DND-41 (cell line): Measurements from ENCODE around the gene ADCY10.

Experiments used
- ATAC-seq: fragments of 200-7000 bp; cut with Tn5 transposase; 3 replicates; pipeline ENCODE4 v1.9.1; 2021; ENCODE audit warnings: low read depth; ENCODE audit not compliant: insufficient read depth
- DNase-seq: peaks from one replicate; pipeline ENCODE4 v3.0.0-alpha.2; 2020
- H2AFZ ChIP-seq: 2 replicates; pipeline ENCODE4 v1.6.0; 2012; ENCODE audit warnings: low read depth, low read length
- H3K27ac ChIP-seq: 2 replicates; pipeline ENCODE4 v1.5.1; 2012; ENCODE audit warnings: low read length, inconsistent platforms
- H3K27me3 ChIP-seq: fragments of 200-600 bp; sonication (generic); 2 replicates; pipeline ENCODE4 v1.6.0; 2012; ENCODE audit warnings: low read length, mild to moderate bottlenecking, inconsistent platforms; ENCODE audit not compliant: insufficient read depth, poor library complexity
- H3K36me3 ChIP-seq: 2 replicates; pipeline ENCODE4 v1.5.1; 2012; ENCODE audit warnings: low read length, inconsistent platforms; ENCODE audit not compliant: insufficient read depth
- H3K4me1 ChIP-seq: 2 replicates; pipeline ENCODE4 v1.5.1; 2012; ENCODE audit warnings: mild to moderate bottlenecking, low read length; ENCODE audit not compliant: insufficient read depth
- H3K4me2 ChIP-seq: 2 replicates; pipeline ENCODE4 v1.6.0; 2012; ENCODE audit warnings: mild to moderate bottlenecking, moderate library complexity, low read length, inconsistent platforms; ENCODE audit not compliant: insufficient read depth
- H3K4me3 ChIP-seq, 2 experiments: fragments of 200-600 bp in 1 of 2; shearing (Covaris generic) in 1 of 2; 2 replicates each; pipeline ENCODE4 v1.5.1; 2012 to 2016; ENCODE audit warnings: inconsistent platforms in 2 of 2, low read length in 2 of 2, mild to moderate bottlenecking in 2 of 2, low read depth in 1 of 2, moderate library complexity in 1 of 2
- H3K79me2 ChIP-seq: 2 replicates; pipeline ENCODE4 v1.6.0; 2012; ENCODE audit warnings: low read length, inconsistent platforms; ENCODE audit not compliant: insufficient read depth
- H3K9ac ChIP-seq: 2 replicates; pipeline ENCODE4 v1.6.0; 2012; ENCODE audit warnings: low read depth, mild to moderate bottlenecking, inconsistent platforms, low read length, moderate library complexity
- H3K9me3 ChIP-seq: 2 replicates; pipeline ENCODE4 v1.5.1; 2012; ENCODE audit warnings: low read length, moderate library complexity, mild to moderate bottlenecking, inconsistent platforms; ENCODE audit not compliant: insufficient read depth, severe bottlenecking
- H4K20me1 ChIP-seq: 2 replicates; pipeline ENCODE4 v1.6.0; 2012; ENCODE audit warnings: low read length; ENCODE audit not compliant: insufficient read depth
- EZH2 ChIP-seq: IDR thresholded peaks from 3 replicates; pipeline ENCODE4 v1.6.1; 2012; ENCODE audit warnings: borderline replicate concordance, low read depth, mild to moderate bottlenecking, moderate library complexity, low read length, inconsistent platforms; ENCODE audit not compliant: severe bottlenecking
- TF ChIP-seq, protein P1 (sequence below): IDR thresholded peaks from 2 replicates; pipeline ENCODE4 v1.5.1; 2012; ENCODE audit warnings: borderline replicate concordance, low read length, moderate library complexity, mild to moderate bottlenecking; ENCODE audit not compliant: poor library complexity, severe bottlenecking; ENCODE audit errors: extremely low read depth

Gene ADCY10

DNA sequence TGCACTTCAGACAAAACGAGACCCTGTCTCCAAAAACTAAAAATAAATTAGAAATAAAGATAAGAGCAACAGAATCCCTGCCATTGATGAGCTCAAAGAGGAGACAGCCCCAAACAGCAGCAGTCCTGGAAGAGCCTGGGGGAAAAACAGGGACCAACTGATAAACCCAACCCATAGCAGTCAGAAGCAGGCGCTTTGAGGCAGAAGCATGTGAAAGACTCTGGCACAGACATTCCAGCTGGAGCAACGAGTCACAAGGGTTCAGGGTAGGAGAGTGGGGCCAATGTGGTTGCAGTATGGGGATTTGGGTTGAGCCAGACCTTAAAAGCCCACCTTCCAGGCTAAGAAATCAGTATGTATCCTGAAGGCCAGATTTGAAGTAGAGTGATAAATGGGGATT is 113.7 kb downstream of the ADCY10 start:
- H4K20me1 ChIP-seq, result no peaks in the 10 kb centered on the region
- no peak for DNase-seq
- H3K4me1 ChIP-seq, result peaks cover 30% of the 10 kb centered on the region
- TF ChIP-seq, protein P1, sequence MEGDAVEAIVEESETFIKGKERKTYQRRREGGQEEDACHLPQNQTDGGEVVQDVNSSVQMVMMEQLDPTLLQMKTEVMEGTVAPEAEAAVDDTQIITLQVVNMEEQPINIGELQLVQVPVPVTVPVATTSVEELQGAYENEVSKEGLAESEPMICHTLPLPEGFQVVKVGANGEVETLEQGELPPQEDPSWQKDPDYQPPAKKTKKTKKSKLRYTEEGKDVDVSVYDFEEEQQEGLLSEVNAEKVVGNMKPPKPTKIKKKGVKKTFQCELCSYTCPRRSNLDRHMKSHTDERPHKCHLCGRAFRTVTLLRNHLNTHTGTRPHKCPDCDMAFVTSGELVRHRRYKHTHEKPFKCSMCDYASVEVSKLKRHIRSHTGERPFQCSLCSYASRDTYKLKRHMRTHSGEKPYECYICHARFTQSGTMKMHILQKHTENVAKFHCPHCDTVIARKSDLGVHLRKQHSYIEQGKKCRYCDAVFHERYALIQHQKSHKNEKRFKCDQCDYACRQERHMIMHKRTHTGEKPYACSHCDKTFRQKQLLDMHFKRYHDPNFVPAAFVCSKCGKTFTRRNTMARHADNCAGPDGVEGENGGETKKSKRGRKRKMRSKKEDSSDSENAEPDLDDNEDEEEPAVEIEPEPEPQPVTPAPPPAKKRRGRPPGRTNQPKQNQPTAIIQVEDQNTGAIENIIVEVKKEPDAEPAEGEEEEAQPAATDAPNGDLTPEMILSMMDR, result no peak
- TF ChIP-seq EZH2, result no peak
- no peak overlapping the region for H3K4me2 ChIP-seq
- no peak overlapping the region for H3K9ac ChIP-seq
- no peaks in the 10 kb centered on the region for H3K79me2 ChIP-seq
- no peaks in the 10 kb centered on the region for H3K9me3 ChIP-seq
- H3K4me3 ChIP-seq, result no peak overlapping the region
- no peak for ATAC-seq
- H2AFZ ChIP-seq, result no peak overlapping the region
- no peaks in the 10 kb centered on the region for H3K36me3 ChIP-seq
- no peaks in the 10 kb centered on the region for H3K27me3 ChIP-seq
- no peak overlapping the region for H3K27ac ChIP-seq

DNA sequence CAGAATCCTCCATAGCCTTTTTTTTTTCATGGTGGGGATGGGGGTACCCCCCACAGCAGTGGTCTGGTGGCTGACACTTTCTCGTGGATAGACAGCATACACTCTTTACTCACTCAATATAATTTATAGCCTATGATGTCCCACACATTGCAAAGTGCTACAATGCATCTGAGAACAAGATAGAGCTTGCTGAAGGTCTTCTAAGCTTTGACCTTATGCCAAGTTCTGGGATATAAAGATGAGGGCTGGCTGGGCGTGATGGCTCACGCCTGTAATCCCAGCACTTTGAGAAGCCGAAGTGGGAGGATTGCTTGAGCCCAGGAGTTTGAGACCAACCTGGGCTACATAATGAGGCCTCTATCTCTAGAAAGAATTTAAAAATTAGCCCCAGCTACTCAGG is 114.2 kb downstream of the ADCY10 start:
- no peak overlapping the region for H3K9ac ChIP-seq
- H3K27me3 ChIP-seq, result no peaks in the 10 kb centered on the region
- H3K4me2 ChIP-seq, result no peak overlapping the region
- DNase-seq, result no peak
- no peaks in the 10 kb centered on the region for H3K79me2 ChIP-seq
- no peak overlapping the region for H3K4me3 ChIP-seq
- ATAC-seq, result no peak
- no peaks in the 10 kb centered on the region for H3K9me3 ChIP-seq
- no peaks in the 10 kb centered on the region for H3K36me3 ChIP-seq
- TF ChIP-seq, protein P1, result no peak
- TF ChIP-seq EZH2, result no peak
- H3K4me1 ChIP-seq, result peaks cover 25% of the 10 kb centered on the region
- H4K20me1 ChIP-seq, result no peaks in the 10 kb centered on the region
- no peak overlapping the region for H3K27ac ChIP-seq
- no peak overlapping the region for H2AFZ ChIP-seq

DNA sequence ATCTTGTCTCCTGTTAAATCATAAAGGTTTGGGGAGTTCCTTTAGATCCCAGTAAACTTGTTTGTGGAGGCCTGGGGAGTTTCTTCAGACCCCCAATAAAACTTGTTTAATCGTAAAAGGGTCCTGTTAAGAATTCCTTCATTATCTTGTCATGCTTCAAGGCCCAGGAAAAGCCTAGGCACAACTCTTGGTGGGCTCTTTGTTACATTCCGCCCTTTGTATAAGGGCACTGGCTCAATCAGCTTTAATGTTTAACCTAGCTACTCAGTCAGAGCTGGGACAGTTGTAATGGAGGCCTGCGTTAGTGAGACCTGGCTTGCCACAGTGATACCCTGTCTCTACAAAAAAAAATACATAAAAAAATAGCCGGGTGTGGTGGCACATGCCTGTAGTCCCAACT is 115.0 kb downstream of the ADCY10 start:
- Histone ChIP-seq H3K9me3 (no peaks in the 10 kb centered on the region), H3K4me1 (peaks cover 17% of the 10 kb centered on the region), H3K9ac (no peak overlapping the region), H3K27me3 (no peaks in the 10 kb centered on the region), H3K27ac (no peak overlapping the region), H3K4me3 (no peak overlapping the region), H2AFZ (no peak overlapping the region), H3K36me3 (no peaks in the 10 kb centered on the region), H4K20me1 (no peaks in the 10 kb centered on the region), H3K79me2 (no peaks in the 10 kb centered on the region), H3K4me2 (no peak overlapping the region)
- no peak for TF ChIP-seq EZH2
- TF ChIP-seq, protein P1, result no peak
- DNase-seq (no peak), ATAC-seq (no peak)

DNA sequence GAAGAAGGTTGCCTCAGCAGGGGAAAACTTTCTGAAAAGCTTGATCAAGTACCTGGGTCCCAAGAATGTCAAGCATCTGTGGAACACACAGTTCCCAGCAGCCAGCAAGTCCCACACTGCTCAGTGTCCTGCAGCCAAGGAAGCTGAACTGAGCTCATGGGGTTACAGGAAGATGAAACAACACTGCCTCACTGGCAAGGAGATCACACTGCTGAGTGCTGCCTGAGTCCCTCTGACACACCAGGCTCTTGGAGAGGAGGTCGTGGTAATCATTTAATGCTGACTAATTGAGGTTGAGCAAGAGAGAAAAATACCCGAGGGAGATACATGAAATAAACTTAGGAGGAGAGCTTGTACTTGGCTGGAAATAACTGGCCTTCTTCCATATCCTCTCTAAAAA is 116.9 kb downstream of the ADCY10 start:
- peaks cover 6% of the 10 kb centered on the region; the same call in 1 of the 2 replicates for H3K4me1 ChIP-seq
- peak overlapping the region; percentile 54 for H3K27ac ChIP-seq
- H4K20me1 ChIP-seq, result no peaks in the 10 kb centered on the region
- no peak overlapping the region for H3K4me3 ChIP-seq
- TF ChIP-seq EZH2, result no peak
- TF ChIP-seq, protein P1, result peak; percentile 36
- no peaks in the 10 kb centered on the region for H3K79me2 ChIP-seq
- peak; percentile 88 for ATAC-seq
- H3K36me3 ChIP-seq, result peaks cover 9% of the 10 kb centered on the region; the same call in 1 of the 2 replicates
- no peaks in the 10 kb centered on the region for H3K27me3 ChIP-seq
- peak; percentile 35 for DNase-seq
- H3K4me2 ChIP-seq, result no peak overlapping the region
- H3K9me3 ChIP-seq, result no peaks in the 10 kb centered on the region
- H3K9ac ChIP-seq, result no peak overlapping the region
- no peak overlapping the region for H2AFZ ChIP-seq
